ENCODE results near the gene SLC6A6. TPM values are rescaled to one million over a fixed set of nuclear protein-coding genes. Genes with fewer than 3 reads are reported as not detected.

Gene SLC6A6
- total and polyA plus RNA-seq, 8 donors = 2.1 to 11.6 (median 3.4) TPM

GRCh38 chr3:14528081-14528480, 125.7 kb downstream of the SLC6A6 start:
- no peak for DNase-seq
- no peak for ATAC-seq
- H3K36me3 ChIP-seq = no peaks in the 10 kb centered on the region
- H3K4me1 ChIP-seq = no peaks in the 10 kb centered on the region
- 81 to 83% methylated on average over 3 of the region's 3 CpGs for WGBS, 2 donors
- no peak overlapping the region for H3K27ac ChIP-seq
- no peaks in the 10 kb centered on the region for H3K9me3 ChIP-seq
- no peak overlapping the region for H3K4me3 ChIP-seq
- intact Hi-C loops (cut with DNase I) = no loop called here
- no peak for TF ChIP-seq CTCF (IDR thresholded peaks at IDR 0.05)
- no peak for FAIRE-seq
- no peaks in the 10 kb centered on the region for H3K27me3 ChIP-seq

DNA sequence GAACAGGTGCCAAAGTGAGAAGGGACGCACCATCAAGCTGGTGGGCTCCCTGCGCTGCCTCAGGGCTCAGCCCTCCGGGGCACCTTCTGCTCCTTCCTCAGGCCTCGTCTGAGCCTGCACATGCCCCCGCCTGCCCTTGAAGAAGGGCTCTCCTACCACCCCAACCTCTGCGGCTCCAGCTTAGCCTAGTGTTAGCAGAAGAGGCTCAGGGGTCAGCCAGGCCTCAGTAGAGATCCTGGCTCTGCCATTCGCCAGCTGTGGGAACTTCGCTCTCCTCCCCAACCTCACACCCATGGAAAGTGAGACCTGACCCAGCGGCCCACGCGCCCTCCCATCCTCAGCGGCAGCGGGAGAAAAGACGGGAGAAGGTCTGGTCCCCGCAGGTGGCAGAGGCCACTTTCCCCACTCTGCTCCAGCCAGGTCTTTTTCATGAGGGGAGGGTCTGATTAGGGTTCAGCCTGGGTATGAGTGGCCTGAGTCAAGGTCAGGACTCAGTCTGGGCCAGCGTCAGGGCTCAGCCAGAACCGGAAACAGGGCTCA, 129.5 kb downstream of the SLC6A6 start:
- no peaks in the 10 kb centered on the region for H3K27me3 ChIP-seq
- intact Hi-C loops (cut with DNase I) = no loop called here
- no peak overlapping the region for H3K27ac ChIP-seq
- DNase-seq = peak in 2 of 6 donors; percentile 37 to 44
- no peak for FAIRE-seq
- no peak overlapping the region for H3K4me3 ChIP-seq
- no peaks in the 10 kb centered on the region for H3K4me1 ChIP-seq
- WGBS, 2 donors = 89 to 92% methylated on average over 17 of the region's 17 CpGs
- no peaks in the 10 kb centered on the region for H3K9me3 ChIP-seq
- ATAC-seq = no peak
- no peak for TF ChIP-seq CTCF (IDR thresholded peaks at IDR 0.05)
- no peaks in the 10 kb centered on the region for H3K36me3 ChIP-seq

- FAIRE-seq (no peak), DNase-seq (peak; percentile 77 to 92 (median 90)), ATAC-seq (peak; percentile 96 to 99 (median 98))
- WGBS, 2 donors = 28 to 41% methylated on average over 20 of the region's 20 CpGs
- H3K36me3 ChIP-seq = no peaks in the 10 kb centered on the region
- H3K9me3 ChIP-seq = no peaks in the 10 kb centered on the region
- no peak for TF ChIP-seq CTCF (IDR thresholded peaks at IDR 0.05)
- no peak overlapping the region for H3K4me3 ChIP-seq
- no peaks in the 10 kb centered on the region for H3K27me3 ChIP-seq
- no peaks in the 10 kb centered on the region for H3K4me1 ChIP-seq
- intact Hi-C loops (cut with DNase I) = no loop called here
- H3K27ac ChIP-seq = no peak overlapping the region
These were observed 130.5 kb downstream of the SLC6A6 start for GRCh38 chr3:14532691-14533456.

GRCh38 chr3:14533457-14533958, 131.1 kb downstream of the SLC6A6 start:
- Histone ChIP-seq H3K27me3 (no peaks in the 10 kb centered on the region), H3K27ac (no peak overlapping the region), H3K4me1 (no peaks in the 10 kb centered on the region), H3K9me3 (no peaks in the 10 kb centered on the region), H3K36me3 (no peaks in the 10 kb centered on the region), H3K4me3 (no peak overlapping the region)
- intact Hi-C loops (cut with DNase I) = no loop called here
- ATAC-seq = no peak
- no peak for FAIRE-seq
- DNase-seq = peak in 1 of 6 donors; percentile 18
- WGBS, 2 donors = 87 to 90% methylated on average over 14 of the region's 14 CpGs
- no peak for TF ChIP-seq CTCF (IDR thresholded peaks at IDR 0.05)

Data from pancreas (tissue), 10 donors.